DND-41 (cell line): ENCODE results near the gene KCNMA1.
A peak's percentile ranks its signal among the peaks of the same experiment; 100 is the strongest.

ENCODE experiments used
- ATAC-seq: fragments of 200-7000 bp; cut with Tn5 transposase; 3 replicates; pipeline ENCODE4 v1.9.1; 2021; ENCODE audit warnings: low read depth; ENCODE audit not compliant: insufficient read depth
- DNase-seq: peaks from one replicate; pipeline ENCODE4 v3.0.0-alpha.2; 2020
- H2AFZ ChIP-seq: 2 replicates; pipeline ENCODE4 v1.6.0; 2012; ENCODE audit warnings: low read depth, low read length
- H3K27ac ChIP-seq: 2 replicates; pipeline ENCODE4 v1.5.1; 2012; ENCODE audit warnings: low read length, inconsistent platforms
- H3K27me3 ChIP-seq: fragments of 200-600 bp; sonication (generic); 2 replicates; pipeline ENCODE4 v1.6.0; 2012; ENCODE audit warnings: low read length, mild to moderate bottlenecking, inconsistent platforms; ENCODE audit not compliant: insufficient read depth, poor library complexity
- H3K36me3 ChIP-seq: 2 replicates; pipeline ENCODE4 v1.5.1; 2012; ENCODE audit warnings: low read length, inconsistent platforms; ENCODE audit not compliant: insufficient read depth
- H3K4me1 ChIP-seq: 2 replicates; pipeline ENCODE4 v1.5.1; 2012; ENCODE audit warnings: mild to moderate bottlenecking, low read length; ENCODE audit not compliant: insufficient read depth
- H3K4me2 ChIP-seq: 2 replicates; pipeline ENCODE4 v1.6.0; 2012; ENCODE audit warnings: mild to moderate bottlenecking, moderate library complexity, low read length, inconsistent platforms; ENCODE audit not compliant: insufficient read depth
- H3K4me3 ChIP-seq, 2 experiments: fragments of 200-600 bp in 1 of 2; shearing (Covaris generic) in 1 of 2; 2 replicates each; pipeline ENCODE4 v1.5.1; 2012 to 2016; ENCODE audit warnings: inconsistent platforms in 2 of 2, low read length in 2 of 2, mild to moderate bottlenecking in 2 of 2, low read depth in 1 of 2, moderate library complexity in 1 of 2
- H3K79me2 ChIP-seq: 2 replicates; pipeline ENCODE4 v1.6.0; 2012; ENCODE audit warnings: low read length, inconsistent platforms; ENCODE audit not compliant: insufficient read depth
- H3K9ac ChIP-seq: 2 replicates; pipeline ENCODE4 v1.6.0; 2012; ENCODE audit warnings: low read depth, mild to moderate bottlenecking, inconsistent platforms, low read length, moderate library complexity
- H3K9me3 ChIP-seq: 2 replicates; pipeline ENCODE4 v1.5.1; 2012; ENCODE audit warnings: low read length, moderate library complexity, mild to moderate bottlenecking, inconsistent platforms; ENCODE audit not compliant: insufficient read depth, severe bottlenecking
- H4K20me1 ChIP-seq: 2 replicates; pipeline ENCODE4 v1.6.0; 2012; ENCODE audit warnings: low read length; ENCODE audit not compliant: insufficient read depth
- EZH2 ChIP-seq: IDR thresholded peaks from 3 replicates; pipeline ENCODE4 v1.6.1; 2012; ENCODE audit warnings: borderline replicate concordance, low read depth, mild to moderate bottlenecking, moderate library complexity, low read length, inconsistent platforms; ENCODE audit not compliant: severe bottlenecking
- TF ChIP-seq, protein P1 (sequence below): IDR thresholded peaks from 2 replicates; pipeline ENCODE4 v1.5.1; 2012; ENCODE audit warnings: borderline replicate concordance, low read length, moderate library complexity, mild to moderate bottlenecking; ENCODE audit not compliant: poor library complexity, severe bottlenecking; ENCODE audit errors: extremely low read depth

The KCNMA1 gene

DNA sequence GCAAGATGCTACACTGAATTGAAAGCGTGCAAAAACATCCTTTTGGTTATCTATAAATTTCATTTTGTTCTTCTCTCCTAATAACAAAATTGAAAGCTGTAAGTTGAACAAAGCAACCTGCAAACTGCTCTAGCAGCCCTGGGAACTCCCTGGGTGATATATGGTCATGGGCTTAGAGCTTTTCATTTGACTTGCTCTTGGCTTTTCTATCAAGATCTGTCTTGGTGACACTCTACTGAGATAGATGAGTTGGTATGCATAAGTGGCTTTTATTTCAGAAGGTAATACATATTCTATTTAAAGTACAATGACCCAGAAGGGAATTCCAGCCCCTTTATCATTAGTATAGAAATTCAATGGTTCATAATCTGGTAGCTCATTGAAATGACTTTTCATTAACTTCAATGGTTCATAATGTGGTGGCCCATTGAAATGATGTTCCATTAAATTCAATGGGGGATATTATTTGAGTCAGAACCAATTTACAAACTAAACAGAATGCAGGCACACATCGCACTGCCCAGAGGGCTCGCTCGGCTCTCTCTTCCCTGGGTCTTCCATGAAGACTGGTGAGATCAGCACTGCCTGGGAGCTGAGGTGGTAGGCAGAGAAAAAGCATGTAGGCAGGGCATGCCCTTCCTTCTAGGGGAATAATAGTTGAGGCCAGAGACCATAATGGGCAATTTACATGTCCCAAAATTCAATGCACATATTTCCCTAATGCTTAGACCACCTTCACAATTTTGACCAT, 10.1 kb upstream of the KCNMA1 start:
- TF ChIP-seq, protein P1, sequence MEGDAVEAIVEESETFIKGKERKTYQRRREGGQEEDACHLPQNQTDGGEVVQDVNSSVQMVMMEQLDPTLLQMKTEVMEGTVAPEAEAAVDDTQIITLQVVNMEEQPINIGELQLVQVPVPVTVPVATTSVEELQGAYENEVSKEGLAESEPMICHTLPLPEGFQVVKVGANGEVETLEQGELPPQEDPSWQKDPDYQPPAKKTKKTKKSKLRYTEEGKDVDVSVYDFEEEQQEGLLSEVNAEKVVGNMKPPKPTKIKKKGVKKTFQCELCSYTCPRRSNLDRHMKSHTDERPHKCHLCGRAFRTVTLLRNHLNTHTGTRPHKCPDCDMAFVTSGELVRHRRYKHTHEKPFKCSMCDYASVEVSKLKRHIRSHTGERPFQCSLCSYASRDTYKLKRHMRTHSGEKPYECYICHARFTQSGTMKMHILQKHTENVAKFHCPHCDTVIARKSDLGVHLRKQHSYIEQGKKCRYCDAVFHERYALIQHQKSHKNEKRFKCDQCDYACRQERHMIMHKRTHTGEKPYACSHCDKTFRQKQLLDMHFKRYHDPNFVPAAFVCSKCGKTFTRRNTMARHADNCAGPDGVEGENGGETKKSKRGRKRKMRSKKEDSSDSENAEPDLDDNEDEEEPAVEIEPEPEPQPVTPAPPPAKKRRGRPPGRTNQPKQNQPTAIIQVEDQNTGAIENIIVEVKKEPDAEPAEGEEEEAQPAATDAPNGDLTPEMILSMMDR: no peak
- no peak for TF ChIP-seq EZH2
- no peaks in the 10 kb centered on the region for H3K4me1 ChIP-seq
- no peak overlapping the region for H3K27ac ChIP-seq
- H3K79me2 ChIP-seq: no peaks in the 10 kb centered on the region
- H3K9ac ChIP-seq: no peak overlapping the region
- no peaks in the 10 kb centered on the region for H3K36me3 ChIP-seq
- no peak for DNase-seq
- H3K4me3 ChIP-seq: no peak overlapping the region
- ATAC-seq: no peak
- no peak overlapping the region for H3K4me2 ChIP-seq
- no peak overlapping the region for H2AFZ ChIP-seq
- H3K27me3 ChIP-seq: no peaks in the 10 kb centered on the region
- H3K9me3 ChIP-seq: no peaks in the 10 kb centered on the region
- no peaks in the 10 kb centered on the region for H4K20me1 ChIP-seq

DNA sequence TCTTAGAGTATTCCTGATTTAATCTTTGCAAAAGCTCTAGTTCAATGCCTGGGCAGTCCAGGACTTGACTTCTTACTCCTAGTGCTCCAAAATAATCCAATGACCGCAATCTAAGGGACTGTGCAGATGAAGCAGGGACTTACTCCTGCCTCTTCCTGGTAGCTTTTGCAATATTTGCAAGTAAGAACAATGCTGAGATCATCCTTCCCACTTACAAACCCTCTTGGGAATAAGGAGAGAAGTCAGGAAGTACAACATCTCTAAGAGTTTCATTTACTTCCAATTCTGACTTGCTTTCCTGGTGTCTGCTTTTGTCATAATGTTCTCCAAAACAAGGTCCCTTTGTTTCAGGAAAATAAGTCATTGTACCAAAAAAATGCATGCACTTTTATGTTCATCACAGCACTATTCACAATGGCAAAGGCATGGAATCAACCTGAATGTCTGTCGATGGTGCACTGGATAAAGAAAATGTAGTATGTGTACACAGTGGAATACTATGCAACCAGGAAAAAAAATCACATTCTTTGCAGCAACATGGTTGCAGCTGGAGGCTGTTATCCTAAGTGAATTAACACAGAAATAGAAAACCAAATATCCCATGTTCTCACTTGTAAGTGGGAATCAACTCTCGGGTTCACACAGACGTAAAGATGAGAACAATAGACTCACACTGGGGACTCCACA, 7.1 kb upstream of the KCNMA1 start:
- no peak for TF ChIP-seq EZH2
- Histone ChIP-seq H3K9me3 (no peaks in the 10 kb centered on the region), H3K9ac (no peak overlapping the region), H3K4me1 (no peaks in the 10 kb centered on the region), H3K27me3 (peaks cover 3% of the 10 kb centered on the region), H3K4me2 (no peak overlapping the region), H3K79me2 (no peaks in the 10 kb centered on the region), H3K27ac (no peak overlapping the region), H4K20me1 (no peaks in the 10 kb centered on the region), H3K4me3 (no peak overlapping the region), H2AFZ (no peak overlapping the region), H3K36me3 (no peaks in the 10 kb centered on the region)
- no peak for ATAC-seq
- no peak for DNase-seq

DNA sequence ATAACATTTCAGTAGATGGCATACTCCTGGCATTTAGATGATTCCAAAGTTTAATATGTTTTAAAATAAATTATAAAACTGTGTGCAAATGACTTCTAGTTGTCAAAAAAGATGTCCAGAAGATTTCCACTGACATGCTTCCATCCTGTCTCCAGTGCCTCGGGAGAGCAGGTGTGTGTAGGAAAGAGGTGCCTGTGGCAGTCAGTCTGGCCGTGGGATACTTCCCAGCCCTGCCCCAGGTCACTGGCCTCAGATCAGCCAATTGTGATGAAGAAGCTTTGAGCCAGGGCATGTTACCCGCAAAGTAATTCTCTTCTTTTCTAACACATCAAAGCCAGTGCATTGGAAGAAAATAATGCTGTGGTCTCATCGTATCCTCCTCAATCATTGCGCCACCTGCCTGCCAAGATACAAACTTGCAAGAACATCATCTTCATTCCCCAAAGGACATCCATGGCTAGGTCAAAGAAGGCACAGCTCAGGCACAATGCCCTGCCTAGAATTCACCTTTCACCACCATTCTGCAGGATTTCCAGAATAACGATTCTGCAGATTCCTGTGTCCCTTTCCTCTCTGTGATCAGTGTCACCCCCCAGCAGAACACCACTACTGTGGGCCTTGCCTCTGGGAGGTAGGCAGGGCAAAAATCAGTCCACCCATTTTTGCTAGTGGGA, 6.3 kb upstream of the KCNMA1 start:
- Histone ChIP-seq H3K9ac (no peak overlapping the region), H3K4me2 (no peak overlapping the region), H3K9me3 (no peaks in the 10 kb centered on the region), H4K20me1 (peaks cover 3% of the 10 kb centered on the region; the same call in 1 of the 2 replicates), H3K4me1 (no peaks in the 10 kb centered on the region), H3K36me3 (no peaks in the 10 kb centered on the region), H3K4me3 (no peak overlapping the region), H2AFZ (no peak overlapping the region), H3K27me3 (peaks cover 3% of the 10 kb centered on the region), H3K27ac (no peak overlapping the region), H3K79me2 (no peaks in the 10 kb centered on the region)
- ATAC-seq (peak; percentile 70), DNase-seq (peak; percentile 39)
- TF ChIP-seq, protein P1: peak; percentile 79
- no peak for TF ChIP-seq EZH2
